Left renal pelvis (tissue), 4 donors: Measurements from ENCODE around the gene MRGPRD. TPM values are rescaled to one million over a fixed set of nuclear protein-coding genes. Genes with fewer than 3 reads are reported as not detected.

Experiments used
- DNase-seq, 4 donors: peaks; one replicate each; pipeline ENCODE4 v3.0.0-alpha.2; 2013; ENCODE audit warnings: low read depth in 4 of 4, low spot score in 3 of 4
- polyA plus RNA-seq, 4 donors: library from polyadenylated mRNA; unstranded; fragments of 120-200 nt; gene quantifications; one replicate each; pipeline ENCODE4 v1.2.1, GENCODE V29; 2013; ENCODE audit not compliant: insufficient read length in 4 of 4

The MRGPRD gene
- polyA plus RNA-seq, 4 donors, result not detected

- no peak for DNase-seq
These were observed 47.0 kb downstream of the MRGPRD start for GRCh38 chr11:68933605-68934320.

- no peak for DNase-seq
These were observed 47.7 kb downstream of the MRGPRD start for GRCh38 chr11:68932933-68933577.

GRCh38 chr11:68932358-68932757, 48.4 kb downstream of the MRGPRD start:
- no peak for DNase-seq

GRCh38 chr11:68931911-68932310, 48.9 kb downstream of the MRGPRD start:
- DNase-seq, result no peak

GRCh38 chr11:68930991-68931855, 49.6 kb downstream of the MRGPRD start:
- no peak for DNase-seq

Other genes with a start within 250 kb of the MRGPRD start
- 10 to 100 TPM in 3 of 4 donors, 1 to 10 TPM in 1; 1.1 to 22.0 (median 17.1) TPM for gene TESMIN, start 229.5 kb downstream of the MRGPRD start, polyA plus RNA-seq
- gene CPT1A, start 139.1 kb downstream of the MRGPRD start, polyA plus RNA-seq, result 10 to 100 TPM; 29.1 to 36.5 (median 32.5) TPM
- gene MRPL21, start 77.2 kb downstream of the MRGPRD start, polyA plus RNA-seq, result 10 to 100 TPM; 46.3 to 84.7 (median 68.4) TPM
- 10 to 100 TPM; 13.1 to 22.2 (median 15.9) TPM for gene IGHMBP2, start 77.1 kb downstream of the MRGPRD start, polyA plus RNA-seq
- 10 to 100 TPM; 17.9 to 28.1 (median 20.8) TPM for gene MRGPRF, start 32.3 kb upstream of the MRGPRD start, polyA plus RNA-seq
- gene TPCN2, start 67.9 kb upstream of the MRGPRD start, polyA plus RNA-seq, result 10 to 100 TPM in 3 of 4 donors, 1 to 10 TPM in 1; 9.1 to 20.5 (median 14.2) TPM
- 1 to 10 TPM in 1 of 4 donors, under 1 TPM in 3; 0.32 to 1.9 (median 0.67) TPM for gene SMIM38, start 174.9 kb upstream of the MRGPRD start, polyA plus RNA-seq